MM.1S (cell line): ENCODE measurements around the gene CCNF.

Experiments used
- CTCF ChIP-seq: fragments of 300-600 bp; sonication (generic); IDR thresholded peaks from 2 replicates; pipeline ENCODE4 v1.5.1; 2016; ENCODE audit warnings: antibody characterized with exemption, low read length, mixed read lengths
- EZH2 ChIP-seq: fragments of 300-600 bp; sonication (generic); optimal IDR thresholded peaks from 2 replicates; pipeline ENCODE3; 2017; ENCODE audit warnings: low read depth, mild to moderate bottlenecking, antibody characterized with exemption, low read length, mixed read lengths
- EZH2phosphoT487 ChIP-seq: fragments of 300-600 bp; sonication (generic); IDR thresholded peaks from 2 replicates; pipeline ENCODE4 v1.6.1; 2018; ENCODE audit warnings: antibody characterized with exemption, low read length

- TF ChIP-seq EZH2phosphoT487 (no peak), CTCF (no peak), EZH2 (no peak)
Measured at GRCh38 chr16:2460391-2460713, 31.1 kb downstream of the CCNF start.
